Measurements from ENCODE around the gene RFC3.
"Not testable (repeated sequence)": the region's sequence is repeated elsewhere in the genome, so short reads cannot be mapped to it uniquely, and the experiment has no call there.

Gene RFC3

GRCh38 chr13:33812829-33813228, 5.1 kb upstream of the RFC3 start:
- not testable (repeated sequence) for DNase-seq (ENCODE audit: low read depth in 2 of 2)

GRCh38 chr13:33815011-33815550, 2.9 kb upstream of the RFC3 start:
- no peak for DNase-seq (ENCODE audit: low read depth in 2 of 2)

DNA sequence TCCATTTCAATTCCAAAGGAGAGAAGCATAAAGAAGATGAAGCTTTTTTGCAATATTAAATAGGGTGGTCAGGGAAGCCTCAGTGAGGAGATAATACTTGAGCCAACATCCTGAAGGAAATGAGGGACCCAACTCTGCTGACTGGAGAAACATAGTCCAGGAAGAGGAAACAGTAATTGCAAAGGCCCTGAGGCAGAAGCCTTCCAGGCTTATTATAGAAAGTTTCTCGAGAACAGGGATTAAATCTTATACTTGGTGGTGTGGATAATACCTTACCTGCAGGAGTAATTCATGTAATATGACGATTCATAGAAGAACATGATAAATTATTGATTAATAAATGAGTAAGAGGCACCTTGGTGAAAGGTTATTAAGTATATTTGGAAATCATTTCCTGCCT, 1.0 kb upstream of the RFC3 start:
- DNase-seq (ENCODE audit: low read depth in 2 of 2) = no peak

GRCh38 chr13:33817513-33817900, 442 bp upstream of the RFC3 start:
- DNase-seq (ENCODE audit: low read depth in 2 of 2) = no peak

DNA sequence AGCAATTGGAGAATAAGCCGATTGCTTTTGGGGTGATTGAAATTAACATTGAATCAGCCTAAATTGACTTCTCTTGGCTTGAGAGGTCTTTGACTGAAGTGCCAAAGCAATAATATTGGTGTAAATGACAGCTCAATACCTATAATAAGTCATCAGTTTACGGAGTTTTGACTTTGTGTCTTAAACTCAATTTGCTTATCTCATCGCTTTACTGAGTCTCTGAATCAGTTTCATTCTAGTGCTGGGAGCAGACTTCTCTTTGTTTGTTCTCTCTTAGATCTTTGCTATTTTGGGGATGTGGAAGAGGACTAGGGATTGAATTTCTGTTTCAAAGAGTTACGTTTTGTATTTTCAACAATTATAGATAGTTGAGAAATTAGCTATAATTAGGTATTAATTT, 7.1 kb downstream of the RFC3 start:
- no peak for DNase-seq (ENCODE audit: low read depth in 2 of 2)

DNA sequence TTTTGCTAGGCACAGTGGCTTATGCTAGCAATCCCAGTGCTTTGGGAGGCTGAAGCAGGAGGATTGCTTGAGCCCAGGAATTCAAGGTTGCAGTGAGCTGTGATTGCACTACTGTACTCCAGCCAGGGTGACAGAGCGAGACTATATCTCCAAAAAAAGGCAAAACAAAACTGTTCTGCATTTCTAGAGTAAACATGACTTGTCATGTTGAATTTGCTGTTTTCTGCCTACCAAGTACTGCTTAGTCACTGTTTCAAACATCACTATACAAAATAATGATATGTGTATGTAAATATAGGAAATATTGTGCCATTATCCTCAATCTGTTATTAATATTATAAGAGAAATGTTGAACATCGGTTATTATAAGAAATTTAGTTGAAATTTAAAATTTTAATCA, 9.2 kb downstream of the RFC3 start:
- no peak for DNase-seq (ENCODE audit: low read depth in 2 of 2)

- no peak for DNase-seq (ENCODE audit: low read depth in 2 of 2)
Measured at GRCh38 chr13:33828431-33829129, 10.6 kb downstream of the RFC3 start.

- DNase-seq (ENCODE audit: low read depth in 2 of 2) = no peak
Measured at GRCh38 chr13:33832872-33833271, 14.9 kb downstream of the RFC3 start.

GRCh38 chr13:33838647-33839046, 20.7 kb downstream of the RFC3 start:
- no peak for DNase-seq (ENCODE audit: low read depth in 2 of 2)

DNA sequence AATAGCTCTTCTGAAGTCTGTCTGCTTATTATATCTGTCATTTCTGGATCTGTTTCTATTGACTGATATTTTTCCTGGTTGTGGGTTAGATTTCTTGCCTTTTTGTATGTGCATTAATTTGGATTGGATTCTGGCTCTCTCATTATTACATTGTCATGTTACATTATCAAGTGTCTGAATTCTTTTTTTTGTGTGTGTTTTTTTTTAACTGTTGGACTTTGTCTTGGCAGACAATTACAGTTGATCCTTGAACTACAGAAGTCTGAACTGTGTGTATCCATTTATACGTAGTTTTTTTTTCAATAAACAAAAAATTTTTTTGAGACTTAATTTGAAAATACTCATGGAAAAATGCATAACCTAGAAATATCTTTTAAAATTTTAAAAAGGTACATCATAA, 22.5 kb downstream of the RFC3 start:
- DNase-seq (ENCODE audit: low read depth in 2 of 2) = no peak

GRCh38 chr13:33842207-33842606, 24.3 kb downstream of the RFC3 start:
- no peak for DNase-seq (ENCODE audit: low read depth in 2 of 2)

GRCh38 chr13:33842986-33843385, 25.0 kb downstream of the RFC3 start:
- DNase-seq (ENCODE audit: low read depth in 2 of 2) = no peak

DNA sequence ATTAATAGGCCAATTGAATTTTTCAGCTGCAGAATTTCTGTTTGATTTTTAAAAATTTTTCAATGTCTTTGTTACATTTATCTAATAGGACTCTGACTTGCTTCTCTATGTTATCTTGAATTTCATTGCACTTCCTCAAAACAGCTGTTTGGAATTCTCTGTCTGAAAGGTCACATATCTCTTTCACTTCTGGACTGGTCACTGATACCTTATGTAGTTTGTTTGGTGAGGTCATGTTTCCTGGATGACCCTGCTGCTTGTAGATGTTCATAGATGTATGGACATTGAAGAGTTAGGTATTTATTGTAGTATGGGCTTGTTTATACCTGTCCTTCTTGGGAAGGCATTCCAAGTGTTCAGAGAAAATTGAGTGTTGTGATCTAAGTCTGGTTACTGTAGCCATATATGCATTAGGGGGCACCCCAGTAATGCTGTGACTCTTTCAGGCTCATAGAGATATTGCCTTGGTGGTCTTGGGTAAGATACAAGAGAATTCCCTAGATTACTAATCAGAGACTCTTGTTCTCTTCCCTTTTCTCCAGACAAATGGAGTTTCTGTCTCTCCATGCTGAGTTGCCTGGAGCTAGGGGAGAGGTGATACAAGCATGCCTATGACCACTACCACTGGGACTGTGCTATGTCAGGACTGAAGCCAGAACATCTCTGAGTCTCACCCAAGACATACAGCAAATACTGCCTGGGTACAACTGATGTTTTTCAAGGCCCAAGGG, 27.8 kb downstream of the RFC3 start:
- no peak for DNase-seq (ENCODE audit: low read depth in 2 of 2)

DNA sequence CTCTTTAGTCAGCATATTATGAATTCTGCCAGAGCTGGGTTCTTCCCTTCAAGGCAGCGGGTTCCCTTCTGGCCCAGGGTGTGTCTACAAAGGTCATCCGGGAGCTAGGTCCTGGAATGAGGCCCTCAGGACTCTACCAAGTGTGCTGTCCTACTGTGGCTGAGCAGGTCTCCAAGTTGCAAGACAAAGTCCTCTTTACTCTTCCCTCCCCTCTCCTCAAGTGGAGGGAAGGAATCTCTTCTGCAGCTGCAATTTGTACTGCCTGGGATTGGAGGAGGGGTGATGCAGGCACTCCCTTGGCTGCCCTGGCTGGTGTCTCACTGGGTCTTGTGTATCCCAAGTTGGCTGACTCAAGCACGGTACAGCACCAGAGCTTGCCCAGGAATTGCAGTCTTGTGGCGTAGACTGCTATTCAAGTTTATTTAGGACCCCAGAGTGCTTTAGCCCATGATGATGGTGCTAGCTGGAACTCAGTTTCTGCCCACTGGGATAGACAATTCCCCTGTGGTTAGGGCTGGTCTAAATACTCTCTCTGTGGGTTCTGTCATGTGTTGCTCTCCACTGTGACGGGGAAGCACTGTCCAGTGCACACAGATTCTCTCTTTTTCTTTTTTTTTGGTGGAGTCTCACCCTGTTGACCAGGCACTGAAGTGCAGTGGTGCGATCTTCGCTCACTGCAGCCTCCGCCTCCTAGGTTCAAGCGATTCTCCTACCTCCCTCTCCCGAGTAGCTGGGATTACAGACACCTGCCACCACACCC, 28.5 kb downstream of the RFC3 start:
- no peak for DNase-seq (ENCODE audit: low read depth in 2 of 2)

DNA sequence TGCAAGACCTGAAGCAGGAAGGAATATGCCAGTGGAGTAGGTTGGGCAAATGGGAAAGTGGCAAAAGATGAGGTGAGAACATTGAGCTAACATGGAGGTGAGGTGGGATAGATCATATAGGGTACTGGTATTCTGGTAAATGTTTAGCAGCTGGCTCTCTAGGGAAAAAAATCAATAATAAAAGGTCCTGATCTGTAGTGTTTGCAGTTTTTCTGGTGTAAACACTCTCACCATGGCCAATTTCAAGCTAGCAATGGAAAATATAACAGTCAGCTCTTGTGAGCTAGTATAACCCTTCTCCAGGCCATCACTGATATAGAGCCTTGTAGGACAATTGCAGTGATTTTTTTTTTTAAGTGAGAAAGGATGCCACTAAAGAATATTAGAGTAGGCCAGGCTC, 31.3 kb downstream of the RFC3 start:
- DNase-seq (ENCODE audit: low read depth in 2 of 2) = no peak

DNA sequence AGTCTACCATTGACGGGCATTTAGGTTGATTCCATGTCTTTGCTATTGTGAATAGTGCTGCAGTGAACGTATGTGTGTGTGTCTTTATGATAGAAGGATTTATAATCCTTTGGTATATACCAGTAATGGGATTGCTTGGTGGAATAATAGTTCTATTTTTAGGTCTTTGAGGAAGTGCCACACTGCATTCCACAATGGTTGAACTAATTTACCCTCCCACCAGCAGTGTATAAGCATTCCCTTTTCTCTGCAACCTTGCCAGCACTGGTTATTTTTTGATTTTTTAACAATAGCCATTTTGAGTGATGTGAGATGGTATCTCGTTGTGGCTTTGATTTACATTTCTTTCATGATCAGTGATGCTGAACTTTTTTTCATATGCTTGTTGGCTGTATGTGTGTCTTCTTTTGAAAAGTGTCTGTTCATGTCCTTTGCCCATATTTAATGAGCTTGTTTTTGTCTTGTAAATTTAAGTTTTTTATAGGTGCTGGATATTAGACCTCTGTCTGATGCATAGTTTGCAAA, 37.5 kb downstream of the RFC3 start:
- DNase-seq (ENCODE audit: low read depth in 2 of 2) = no peak

DNA sequence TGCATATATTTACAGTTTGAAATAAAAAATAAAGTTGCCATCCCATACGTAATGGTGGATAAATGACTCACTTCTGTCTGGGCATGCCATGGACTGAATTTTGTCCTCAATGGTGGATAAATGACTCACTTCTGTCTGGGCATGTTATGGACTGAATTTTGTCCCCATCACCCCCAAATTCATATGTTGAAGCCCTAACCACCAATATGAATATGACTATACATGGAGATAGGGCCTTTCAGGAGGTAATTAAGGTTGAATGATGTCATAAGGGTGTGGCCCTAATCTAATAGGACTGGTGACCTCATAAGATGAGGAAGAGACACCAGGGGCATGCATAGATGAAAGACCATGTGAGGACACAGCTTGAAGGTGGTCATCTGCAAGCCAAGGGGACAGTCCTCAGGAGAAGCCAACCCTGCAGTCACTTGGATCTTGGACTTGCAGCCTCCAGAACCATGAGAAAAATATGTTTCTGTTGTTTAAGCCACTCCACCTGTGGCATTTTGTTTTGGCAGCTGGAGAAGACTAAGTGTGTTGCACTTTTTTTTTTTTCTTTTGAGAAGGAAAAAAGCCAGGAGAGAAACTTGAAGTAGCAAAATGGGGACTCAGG, 41.8 kb downstream of the RFC3 start:
- no peak for DNase-seq (ENCODE audit: low read depth in 2 of 2)

DNA sequence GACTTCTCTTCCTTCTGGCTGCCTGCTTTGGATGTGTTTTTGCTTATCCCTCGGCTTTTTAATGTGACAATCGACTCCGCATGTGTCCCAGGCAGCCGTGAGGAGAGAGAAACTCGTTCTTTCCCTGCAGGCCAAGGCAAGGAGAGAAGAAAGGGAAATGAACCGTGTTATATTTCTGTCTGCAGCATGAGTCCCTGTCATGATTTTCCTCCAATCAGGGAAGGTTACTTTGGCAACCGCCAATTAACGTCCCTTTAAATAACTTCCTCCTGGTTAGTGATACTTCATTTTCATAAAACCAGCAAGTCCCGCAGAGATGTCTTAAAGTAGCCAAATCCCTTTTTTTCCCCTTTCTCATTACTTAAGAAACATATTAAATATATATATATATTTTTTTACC, 42.6 kb downstream of the RFC3 start:
- no peak for DNase-seq (ENCODE audit: low read depth in 2 of 2)

- DNase-seq (ENCODE audit: low read depth in 2 of 2) = no peak
Measured at GRCh38 chr13:33862016-33862415, 44.1 kb downstream of the RFC3 start.

GRCh38 chr13:33863188-33863789, 45.3 kb downstream of the RFC3 start:
- DNase-seq (ENCODE audit: low read depth in 2 of 2) = no peak

- no peak for DNase-seq (ENCODE audit: low read depth in 2 of 2)
Measured at GRCh38 chr13:33865945-33866344, 48.0 kb downstream of the RFC3 start.

DNA sequence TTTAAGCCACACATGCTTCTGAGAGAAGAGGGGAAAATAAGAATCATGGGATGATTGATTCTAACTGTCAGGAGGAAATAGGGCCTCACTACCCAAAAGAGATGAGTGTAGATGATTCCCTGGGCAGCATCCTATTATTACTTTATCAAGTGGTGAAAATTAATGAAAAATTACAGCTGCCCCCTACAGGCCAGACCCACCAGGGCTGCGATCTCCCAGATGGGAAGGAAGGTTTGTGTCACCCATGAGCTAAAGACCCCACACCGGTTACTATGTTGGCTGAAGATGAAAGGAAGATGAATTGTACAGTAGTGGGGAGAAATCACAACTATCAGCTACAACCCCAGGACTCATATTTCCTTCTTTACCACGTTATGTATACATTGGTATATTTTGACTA, 49.5 kb downstream of the RFC3 start:
- no peak for DNase-seq (ENCODE audit: low read depth in 2 of 2)
